Vagina (tissue), 2 donors: ENCODE measurements around the gene RUVBL2. TPM values are rescaled to one million over a fixed set of nuclear protein-coding genes. Genes with fewer than 3 reads are reported as not detected.

Experiments used
- DNase-seq, 2 donors: peaks; one replicate each; pipeline ENCODE4 v3.0.0-alpha.2; 2017; ENCODE audit errors: extremely low spot score in 2 of 2
- H3K27ac ChIP-seq: fragments of 200-600 bp; sonication (generic); one replicate; pipeline ENCODE4 v1.5.1; 2019
- H3K27me3 ChIP-seq: fragments of 200-600 bp; sonication (generic); one replicate; pipeline ENCODE4 v1.5.1; 2019
- H3K36me3 ChIP-seq, 2 donors: fragments of 200-600 bp; sonication (generic); one replicate each; pipeline ENCODE4 v1.5.1; 2017 to 2019
- H3K4me1 ChIP-seq: fragments of 200-600 bp; sonication (generic); one replicate; pipeline ENCODE4 v1.5.1; 2019
- H3K4me3 ChIP-seq, 2 donors: fragments of 200-600 bp; sonication (generic); 1 replicate in 1 of 2; 2 replicates in 1 of 2; pipeline ENCODE4 v1.5.1; 2016 to 2019
- H3K9me3 ChIP-seq: fragments of 200-600 bp; sonication (generic); one replicate; pipeline ENCODE4 v1.5.1; 2019
- CTCF ChIP-seq, 3 experiments: fragments of 450-650 bp in 2 of 3; fragments of 200-600 bp in 1 of 3; sonication (generic) in 1 of 3; IDR thresholded peaks; one replicate each; pipeline ENCODE4 v1.5.1; 2017 to 2019; ENCODE audit warnings: antibody characterized with exemption in 3 of 3, mild to moderate bottlenecking in 2 of 3, moderate library complexity in 2 of 3
- POLR2A ChIP-seq, 2 donors: fragments of 450-650 bp; IDR thresholded peaks; one replicate each; pipeline ENCODE4 v1.6.1; 2017; ENCODE audit warnings: antibody characterized with exemption in 2 of 2, mild to moderate bottlenecking in 2 of 2, moderate library complexity in 2 of 2
- POLR2AphosphoS5 ChIP-seq, 2 donors: sonication (generic); formaldehyde crosslinking; IDR thresholded peaks; one replicate each; pipeline ENCODE4 v1.9.0; 2017; ENCODE audit warnings: antibody characterized with exemption in 2 of 2, mild to moderate bottlenecking in 2 of 2, low read depth in 1 of 2; ENCODE audit not compliant: insufficient read depth in 1 of 2
- intact Hi-C: fragments of 100-400 bp; cut with DNase I; formaldehyde crosslinking; loops from one replicate; pipeline ENCODE4 v1.15.1; 2023
- total RNA-seq: library from RNA; depleted of rRNA; stranded (reverse); fragments of >200 nt; gene quantifications from one replicate; pipeline ENCODE4 v1.2.3, GENCODE V29; 2016

Gene RUVBL2
- total RNA-seq, 1 donor from 2014 or later = 100 TPM

GRCh38 chr19:49009828-49010227, 16.1 kb downstream of the RUVBL2 start:
- Histone ChIP-seq H3K9me3 (no peaks in the 10 kb centered on the region), H3K27ac (no peak overlapping the region), H3K27me3 (no peaks in the 10 kb centered on the region), H3K4me3 (no peak overlapping the region), H3K36me3 (peaks cover 0 to 68% of the 10 kb centered on the region in 2 donors), H3K4me1 (no peaks in the 10 kb centered on the region)
- intact Hi-C loops = no loop called here
- no peak for DNase-seq
- TF ChIP-seq CTCF (IDR thresholded peaks at IDR 0.05) (no peak), POLR2AphosphoS5 (IDR thresholded peaks at IDR 0.05; ENCODE audit: insufficient read depth in 1 of 2, low read depth in 1 of 2) (no peak), POLR2A (IDR thresholded peaks at IDR 0.05) (no peak)

GRCh38 chr19:49010453-49010852, 16.8 kb downstream of the RUVBL2 start:
- intact Hi-C loops = no loop called here
- no peaks in the 10 kb centered on the region for H3K27me3 ChIP-seq
- TF ChIP-seq POLR2A (IDR thresholded peaks at IDR 0.05) = no peak
- no peak for TF ChIP-seq POLR2AphosphoS5 (IDR thresholded peaks at IDR 0.05; ENCODE audit: insufficient read depth in 1 of 2, low read depth in 1 of 2)
- TF ChIP-seq CTCF (IDR thresholded peaks at IDR 0.05) = no peak
- H3K36me3 ChIP-seq = peaks cover 0 to 68% of the 10 kb centered on the region in 2 donors
- no peak overlapping the region for H3K27ac ChIP-seq
- H3K4me1 ChIP-seq = no peaks in the 10 kb centered on the region
- DNase-seq = no peak
- no peaks in the 10 kb centered on the region for H3K9me3 ChIP-seq
- no peak overlapping the region for H3K4me3 ChIP-seq

GRCh38 chr19:49011194-49011593, 17.5 kb downstream of the RUVBL2 start:
- H3K4me1 ChIP-seq = no peaks in the 10 kb centered on the region
- TF ChIP-seq POLR2AphosphoS5 (IDR thresholded peaks at IDR 0.05; ENCODE audit: insufficient read depth in 1 of 2, low read depth in 1 of 2) = no peak
- TF ChIP-seq POLR2A (IDR thresholded peaks at IDR 0.05) = no peak
- no peak for TF ChIP-seq CTCF (IDR thresholded peaks at IDR 0.05)
- H3K27me3 ChIP-seq = no peaks in the 10 kb centered on the region
- no peak overlapping the region for H3K4me3 ChIP-seq
- no peak overlapping the region for H3K27ac ChIP-seq
- intact Hi-C loops = no loop called here
- H3K36me3 ChIP-seq = peaks cover 0 to 63% of the 10 kb centered on the region in 2 donors
- DNase-seq = no peak
- H3K9me3 ChIP-seq = no peaks in the 10 kb centered on the region

GRCh38 chr19:49014123-49014869, 20.6 kb downstream of the RUVBL2 start:
- Histone ChIP-seq H3K27me3 (peaks cover 2% of the 10 kb centered on the region), H3K9me3 (no peaks in the 10 kb centered on the region), H3K4me1 (peaks cover 20% of the 10 kb centered on the region), H3K27ac (no peak overlapping the region), H3K36me3 (peaks cover 0 to 45% of the 10 kb centered on the region in 2 donors), H3K4me3 (no peak overlapping the region)
- TF ChIP-seq CTCF (IDR thresholded peaks at IDR 0.05) = no peak
- TF ChIP-seq POLR2A (IDR thresholded peaks at IDR 0.05) = no peak
- no peak for TF ChIP-seq POLR2AphosphoS5 (IDR thresholded peaks at IDR 0.05; ENCODE audit: insufficient read depth in 1 of 2, low read depth in 1 of 2)
- no peak for DNase-seq
- intact Hi-C loops = no loop called here

GRCh38 chr19:49014870-49015255, 21.2 kb downstream of the RUVBL2 start:
- DNase-seq = no peak
- Histone ChIP-seq H3K4me1 (peaks cover 26% of the 10 kb centered on the region), H3K27ac (no peak overlapping the region), H3K27me3 (peaks cover 6% of the 10 kb centered on the region), H3K9me3 (no peaks in the 10 kb centered on the region), H3K4me3 (no peak overlapping the region), H3K36me3 (peaks cover 0 to 39% of the 10 kb centered on the region in 2 donors)
- intact Hi-C loops = no loop called here
- TF ChIP-seq POLR2A (IDR thresholded peaks at IDR 0.05) (no peak), POLR2AphosphoS5 (IDR thresholded peaks at IDR 0.05; ENCODE audit: insufficient read depth in 1 of 2, low read depth in 1 of 2) (no peak), CTCF (IDR thresholded peaks at IDR 0.05) (no peak)
